HepG2 (cell line): ENCODE measurements around the gene UNC5B. TPM values are rescaled to one million over a fixed set of nuclear protein-coding genes. Genes with fewer than 3 reads are reported as not detected.

Experiments used
- ATAC-seq: fragments of 200-7000 bp; cut with Tn5 transposase; 3 replicates; pipeline ENCODE4 v1.9.1; 2020; ENCODE audit warnings: mild to moderate bottlenecking, moderate library complexity
- BruUV-seq: library from RNA; stranded (reverse); fragments of 400-500 nt; replicated peaks from 2 replicates; lab custom pipeline; 2021; lab: Mats Ljungman, UMichigan
- CTCF ChIA-PET: fragments of 300-600 bp; formaldehyde crosslinking; extraction: SDS; loops from one replicate; lab custom pipeline; 2021; ENCODE audit warnings: low total read pairs, inconsistent platforms, low intra/inter-chr PET ratio; lab: Yijun Ruan, JAX
- POLR2A ChIA-PET: fragments of 350-600 bp; sonication (Branson Sonifier 250); formaldehyde crosslinking; loops from one replicate; lab custom pipeline; 2020; ENCODE audit warnings: antibody characterized with exemption, inconsistent platforms; lab: Yijun Ruan, JAX
- DNase-seq: peaks from one replicate; pipeline ENCODE4 v3.0.0-alpha.2; 2015; ENCODE audit warnings: low spot score
- FAIRE-seq: peaks from 3 replicates; lab custom pipeline; 2011; peaks lifted over from hg19 to GRCh38; lab: Jason Lieb, UNC
- H2AFZ ChIP-seq: one replicate; pipeline ENCODE4 v1.6.1; 2011; ENCODE audit warnings: low read length, inconsistent platforms
- H3K27ac ChIP-seq: fragments of 300-600 bp; 3 replicates; pipeline ENCODE4 v1.8.0; 2011; ENCODE audit warnings: mixed run types, mild to moderate bottlenecking, mixed read lengths, low read length, inconsistent platforms; ENCODE audit not compliant: insufficient read depth; ENCODE audit errors: extremely low read length
- H3K27me3 ChIP-seq, 2 experiments: fragments of 200-600 bp in 1 of 2; 2 replicates in 1 of 2; 3 replicates in 1 of 2; pipeline versions ENCODE4 v1.6.0 to v1.8.0; 2011; ENCODE audit warnings: low read length in 2 of 2, mild to moderate bottlenecking in 2 of 2, moderate library complexity in 2 of 2, inconsistent platforms in 1 of 2; ENCODE audit not compliant: insufficient read depth in 2 of 2, control insufficient read depth in 1 of 2
- H3K36me3 ChIP-seq, 2 experiments: fragments of 200-600 bp in 1 of 2; replicated peaks in 1 of 2; 2 replicates in 1 of 2; 3 replicates in 1 of 2; pipeline versions ENCODE4 v1.5.1 to v1.8.0; 2011; ENCODE audit warnings: low read length in 2 of 2, inconsistent platforms in 1 of 2; ENCODE audit not compliant: insufficient read depth in 2 of 2, control insufficient read depth in 1 of 2
- H3K4me1 ChIP-seq: 2 replicates; pipeline ENCODE4 v1.5.1; 2012; ENCODE audit warnings: low read length, inconsistent platforms; ENCODE audit not compliant: insufficient read depth
- H3K4me2 ChIP-seq: 2 replicates; pipeline ENCODE4 v1.6.0; 2011; ENCODE audit warnings: low read depth, low read length, inconsistent platforms
- H3K4me3 ChIP-seq, 3 experiments: fragments of 200-600 bp in 1 of 3; sonication (generic), shearing (Covaris generic) in 1 of 3; replicated peaks in 1 of 3; 2 replicates each; pipeline ENCODE4 v1.5.1; 2011 to 2016; ENCODE audit warnings: low read length in 3 of 3, inconsistent platforms in 2 of 3, low read depth in 2 of 3, mild to moderate bottlenecking in 2 of 3, control low read depth in 1 of 3, mixed read lengths in 1 of 3; ENCODE audit not compliant: insufficient read depth in 1 of 3
- H3K79me2 ChIP-seq: one replicate; pipeline ENCODE4 v1.6.1; 2011; ENCODE audit warnings: low read length, inconsistent platforms; ENCODE audit not compliant: insufficient read depth
- H3K9ac ChIP-seq: 2 replicates; pipeline ENCODE4 v1.6.0; 2011; ENCODE audit warnings: mild to moderate bottlenecking, low read depth, low read length, inconsistent platforms; ENCODE audit not compliant: insufficient read depth
- H3K9me3 ChIP-seq: 2 replicates; pipeline ENCODE4 v1.5.1; 2012; ENCODE audit warnings: mild to moderate bottlenecking, low read length
- H4K20me1 ChIP-seq: 2 replicates; pipeline ENCODE4 v1.6.0; 2011; ENCODE audit warnings: inconsistent platforms, mild to moderate bottlenecking, low read length, moderate library complexity; ENCODE audit not compliant: insufficient read depth
- HNF4A ChIP-seq: sonication (generic); formaldehyde crosslinking; IDR thresholded peaks from 2 replicates; pipeline ENCODE4 v1.4.0; 2020; ENCODE audit warnings: missing genetic modification reagents
- KDM1A ChIP-seq: IDR thresholded peaks from 2 replicates; pipeline ENCODE4 v1.6.1; 2016; ENCODE audit warnings: missing compliant biosample characterization
- RNF2 ChIP-seq: fragments of 450-650 bp; conservative IDR thresholded peaks from 2 replicates; pipeline ENCODE4 v1.6.1; 2016; ENCODE audit warnings: low read depth
- SPEN ChIP-seq: sonication (generic); formaldehyde crosslinking; IDR thresholded peaks from 2 replicates; pipeline ENCODE4 v1.5.1; 2020; ENCODE audit warnings: low read depth, mild to moderate bottlenecking, missing genetic modification reagents
- ZBTB7A ChIP-seq: sonication (generic); formaldehyde crosslinking; IDR thresholded peaks from 2 replicates; pipeline ENCODE4 v1.8.0; 2022; ENCODE audit warnings: mild to moderate bottlenecking, missing genetic modification reagents
- ZFY ChIP-seq: sonication (generic); formaldehyde crosslinking; IDR thresholded peaks from 2 replicates; pipeline ENCODE4 v1.4.0; 2020; ENCODE audit warnings: missing genetic modification reagents
- ZIK1 ChIP-seq: sonication (generic); formaldehyde crosslinking; IDR thresholded peaks from 2 replicates; pipeline ENCODE4 v1.5.0; 2020; ENCODE audit warnings: mild to moderate bottlenecking, low read depth, missing genetic modification reagents, borderline replicate concordance
- ZNF296 ChIP-seq: sonication (generic); formaldehyde crosslinking; conservative IDR thresholded peaks from 2 replicates; pipeline ENCODE4 v1.5.0; 2020; ENCODE audit warnings: mild to moderate bottlenecking, missing genetic modification reagents
- ZNF382 ChIP-seq: sonication (generic); formaldehyde crosslinking; IDR thresholded peaks from 2 replicates; pipeline ENCODE4 v1.5.0; 2020; ENCODE audit warnings: missing genetic modification reagents, mild to moderate bottlenecking, borderline replicate concordance
- ZNF510 ChIP-seq: sonication (generic); formaldehyde crosslinking; IDR thresholded peaks from 2 replicates; pipeline ENCODE4 v1.4.0; 2020; ENCODE audit warnings: low read depth, mild to moderate bottlenecking, missing genetic modification reagents
- ZNF782 ChIP-seq: sonication (generic); formaldehyde crosslinking; IDR thresholded peaks from 2 replicates; pipeline ENCODE4 v1.4.0; 2020; ENCODE audit warnings: missing genetic modification reagents, mild to moderate bottlenecking, borderline replicate concordance
- WGBS: methylation state at CpG from one replicate; pipeline ENCODE4 v1.1.6; 2017; ENCODE audit warnings: low lambda C conversion rate; 5-methylcytosine and 5-hydroxymethylcytosine counted together
- in situ Hi-C: cut with HindIII; loops from 2 replicates; pipeline ENCODE4 v1.10.0; 2017; ENCODE audit warnings: low pct_unique_long_range_greater_than_20kb; ENCODE audit not compliant: extremely low pct_ligation_motif_present
- intact Hi-C: fragments of 100-400 bp; cut with micrococcal nuclease; formaldehyde crosslinking; loops from one replicate; pipeline ENCODE4 v1.10.0; 2022; ENCODE audit not compliant: unreplicated experiment
- polyA plus RNA-seq, 8 experiments: library from polyadenylated mRNA; depleted of rRNA in 3 of 8; stranded (reverse) in 7 of 8; unstranded in 1 of 8; fragments of >200 nt; fragmentation: Illumina TruSeq in 4 of 8; extraction: Trizol in 4 of 8; gene quantifications; 2 replicates each; pipeline versions ENCODE4 v1.2.1 to v1.2.3, GENCODE V29; 2011 to 2016; ENCODE audit warnings: low read depth in 4 of 8, missing spikeins in 1 of 8, mixed read lengths in 1 of 8; ENCODE audit not compliant: insufficient read depth in 1 of 8
- total RNA-seq, 5 experiments: library from RNA; depleted of rRNA; stranded (reverse); fragments of >200 nt; fragmentation: Illumina TruSeq; extraction: Trizol; gene quantifications; 2 replicates each; pipeline ENCODE4 v1.2.3, GENCODE V29; 2016; ENCODE audit warnings: low read depth in 1 of 5
- TF ChIP-seq, protein P1 (sequence below): sonication (generic); formaldehyde crosslinking; IDR thresholded peaks from 2 replicates; pipeline ENCODE4 v1.9.0; 2022; ENCODE audit warnings: low read depth, missing genetic modification reagents
- TF ChIP-seq, protein P2 (sequence below): sonication (generic); formaldehyde crosslinking; IDR thresholded peaks from 2 replicates; pipeline ENCODE4 v1.4.0; 2020; ENCODE audit warnings: mild to moderate bottlenecking, missing genetic modification reagents, borderline replicate concordance
- TF ChIP-seq, protein P3 (sequence below): sonication (generic); formaldehyde crosslinking; IDR thresholded peaks from 2 replicates; pipeline ENCODE4 v1.4.0; 2020; ENCODE audit warnings: low read depth, mild to moderate bottlenecking, missing genetic modification reagents

UNC5B gene
- total and polyA plus RNA-seq, 2 of the 13 experiments (the other 11 are each of a cell fraction or from before 2014, with no cell fraction given), result 0.07 TPM

DNA sequence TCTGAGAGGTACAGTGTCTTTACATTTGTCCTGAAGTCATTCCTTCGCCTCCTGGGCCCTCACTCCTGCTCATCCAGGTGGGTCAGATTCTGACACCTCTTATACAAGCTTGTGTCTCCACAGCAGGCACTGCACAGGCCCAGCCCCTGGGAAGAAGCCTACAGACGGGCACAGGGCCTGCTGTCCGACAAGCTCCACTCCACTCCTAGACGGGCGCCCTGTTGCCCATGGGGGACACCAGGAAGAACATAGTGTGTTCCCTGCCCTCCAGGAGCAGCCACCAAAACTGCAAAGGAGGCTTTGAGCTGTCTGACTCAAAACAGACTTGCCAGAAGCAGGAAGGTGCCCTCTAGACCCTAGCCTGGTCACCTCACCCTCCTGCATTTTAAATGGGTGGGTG lies 61.1 kb downstream of the UNC5B start:
- in situ Hi-C loops (no loop called here), intact Hi-C loops (no loop called here)
- CTCF ChIA-PET, result no interaction called here

More for the DNA sequence above, 61.1 kb downstream of the UNC5B start:
- no peaks in the 10 kb centered on the region for H4K20me1 ChIP-seq
- H2AFZ ChIP-seq, result no peak overlapping the region
- H3K79me2 ChIP-seq, result no peaks in the 10 kb centered on the region
- no peak overlapping the region for H3K4me3 ChIP-seq
- H3K4me1 ChIP-seq, result no peaks in the 10 kb centered on the region
- H3K27me3 ChIP-seq, result peaks cover 3 to 8% of the 10 kb centered on the region in 2 experiments; a peak in 3 of 5 replicates
- H3K9me3 ChIP-seq, result no peaks in the 10 kb centered on the region
- H3K36me3 ChIP-seq, result no peaks in the 10 kb centered on the region
- POLR2A ChIA-PET, result no interaction called here
- TF ChIP-seq RNF2, result no peak
- no peak for TF ChIP-seq ZNF782 (CRISPR knock-in tag)
- TF ChIP-seq, protein P1, sequence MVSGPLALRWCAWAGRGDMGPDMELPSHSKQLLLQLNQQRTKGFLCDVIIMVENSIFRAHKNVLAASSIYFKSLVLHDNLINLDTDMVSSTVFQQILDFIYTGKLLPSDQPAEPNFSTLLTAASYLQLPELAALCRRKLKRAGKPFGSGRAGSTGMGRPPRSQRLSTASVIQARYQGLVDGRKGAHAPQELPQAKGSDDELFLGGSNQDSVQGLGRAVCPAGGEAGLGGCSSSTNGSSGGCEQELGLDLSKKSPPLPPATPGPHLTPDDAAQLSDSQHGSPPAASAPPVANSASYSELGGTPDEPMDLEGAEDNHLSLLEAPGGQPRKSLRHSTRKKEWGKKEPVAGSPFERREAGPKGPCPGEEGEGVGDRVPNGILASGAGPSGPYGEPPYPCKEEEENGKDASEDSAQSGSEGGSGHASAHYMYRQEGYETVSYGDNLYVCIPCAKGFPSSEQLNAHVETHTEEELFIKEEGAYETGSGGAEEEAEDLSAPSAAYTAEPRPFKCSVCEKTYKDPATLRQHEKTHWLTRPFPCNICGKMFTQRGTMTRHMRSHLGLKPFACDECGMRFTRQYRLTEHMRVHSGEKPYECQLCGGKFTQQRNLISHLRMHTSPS (CRISPR knock-in tag), result no peak
- no peak for TF ChIP-seq HNF4A (CRISPR knock-in tag)
- no peak for TF ChIP-seq ZBTB7A (CRISPR knock-in tag)
- no peak for TF ChIP-seq ZNF382
- TF ChIP-seq ZNF296 (CRISPR knock-in tag), result no peak
- no peak for TF ChIP-seq ZFY (CRISPR knock-in tag)
- TF ChIP-seq SPEN (CRISPR knock-in tag), result no peak
- TF ChIP-seq, protein P2, sequence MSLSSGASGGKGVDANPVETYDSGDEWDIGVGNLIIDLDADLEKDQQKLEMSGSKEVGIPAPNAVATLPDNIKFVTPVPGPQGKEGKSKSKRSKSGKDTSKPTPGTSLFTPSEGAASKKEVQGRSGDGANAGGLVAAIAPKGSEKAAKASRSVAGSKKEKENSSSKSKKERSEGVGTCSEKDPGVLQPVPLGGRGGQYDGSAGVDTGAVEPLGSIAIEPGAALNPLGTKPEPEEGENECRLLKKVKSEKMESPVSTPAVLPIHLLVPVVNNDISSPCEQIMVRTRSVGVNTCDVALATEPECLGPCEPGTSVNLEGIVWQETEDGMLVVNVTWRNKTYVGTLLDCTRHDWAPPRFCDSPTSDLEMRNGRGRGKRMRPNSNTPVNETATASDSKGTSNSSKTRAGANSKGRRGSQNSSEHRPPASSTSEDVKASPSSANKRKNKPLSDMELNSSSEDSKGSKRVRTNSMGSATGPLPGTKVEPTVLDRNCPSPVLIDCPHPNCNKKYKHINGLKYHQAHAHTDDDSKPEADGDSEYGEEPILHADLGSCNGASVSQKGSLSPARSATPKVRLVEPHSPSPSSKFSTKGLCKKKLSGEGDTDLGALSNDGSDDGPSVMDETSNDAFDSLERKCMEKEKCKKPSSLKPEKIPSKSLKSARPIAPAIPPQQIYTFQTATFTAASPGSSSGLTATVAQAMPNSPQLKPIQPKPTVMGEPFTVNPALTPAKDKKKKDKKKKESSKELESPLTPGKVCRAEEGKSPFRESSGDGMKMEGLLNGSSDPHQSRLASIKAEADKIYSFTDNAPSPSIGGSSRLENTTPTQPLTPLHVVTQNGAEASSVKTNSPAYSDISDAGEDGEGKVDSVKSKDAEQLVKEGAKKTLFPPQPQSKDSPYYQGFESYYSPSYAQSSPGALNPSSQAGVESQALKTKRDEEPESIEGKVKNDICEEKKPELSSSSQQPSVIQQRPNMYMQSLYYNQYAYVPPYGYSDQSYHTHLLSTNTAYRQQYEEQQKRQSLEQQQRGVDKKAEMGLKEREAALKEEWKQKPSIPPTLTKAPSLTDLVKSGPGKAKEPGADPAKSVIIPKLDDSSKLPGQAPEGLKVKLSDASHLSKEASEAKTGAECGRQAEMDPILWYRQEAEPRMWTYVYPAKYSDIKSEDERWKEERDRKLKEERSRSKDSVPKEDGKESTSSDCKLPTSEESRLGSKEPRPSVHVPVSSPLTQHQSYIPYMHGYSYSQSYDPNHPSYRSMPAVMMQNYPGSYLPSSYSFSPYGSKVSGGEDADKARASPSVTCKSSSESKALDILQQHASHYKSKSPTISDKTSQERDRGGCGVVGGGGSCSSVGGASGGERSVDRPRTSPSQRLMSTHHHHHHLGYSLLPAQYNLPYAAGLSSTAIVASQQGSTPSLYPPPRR (CRISPR knock-in tag), result no peak
- TF ChIP-seq KDM1A, result no peak
- no peak for TF ChIP-seq ZNF510 (CRISPR knock-in tag)
- TF ChIP-seq, protein P3, sequence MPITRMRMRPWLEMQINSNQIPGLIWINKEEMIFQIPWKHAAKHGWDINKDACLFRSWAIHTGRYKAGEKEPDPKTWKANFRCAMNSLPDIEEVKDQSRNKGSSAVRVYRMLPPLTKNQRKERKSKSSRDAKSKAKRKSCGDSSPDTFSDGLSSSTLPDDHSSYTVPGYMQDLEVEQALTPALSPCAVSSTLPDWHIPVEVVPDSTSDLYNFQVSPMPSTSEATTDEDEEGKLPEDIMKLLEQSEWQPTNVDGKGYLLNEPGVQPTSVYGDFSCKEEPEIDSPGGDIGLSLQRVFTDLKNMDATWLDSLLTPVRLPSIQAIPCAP (CRISPR knock-in tag), result no peak
- no peak for TF ChIP-seq ZIK1
- FAIRE-seq (no peak), DNase-seq (no peak), ATAC-seq (no peak)
- H3K4me2 ChIP-seq, result no peak overlapping the region
- no TSS peak for BruUV-seq
- H3K9ac ChIP-seq, result no peak overlapping the region
- 0% methylated on average over 1 of the region's 5 CpGs for WGBS
- H3K27ac ChIP-seq, result no peak overlapping the region
